ENCODE data around the gene BRMS1L. TPM values are rescaled to one million over a fixed set of nuclear protein-coding genes. Genes with fewer than 3 reads are reported as not detected.

The BRMS1L gene
- total RNA-seq, 1 donor from 2014 or later, result 3.7 TPM

- intact Hi-C loops (cut with micrococcal nuclease), result no loop called here
- ATAC-seq (ENCODE audit: low read depth) (no peak), DNase-seq (no peak)
- H3K27ac Mint-ChIP-seq, result no peak overlapping the region
- ChIA-PET POLR2A (no interaction called here), CTCF (no interaction called here)
- no peak for TF ChIP-seq CTCF (IDR thresholded peaks at IDR 0.05)
- peaks cover 4% of the 10 kb centered on the region for H3K36me3 Mint-ChIP-seq (ENCODE audit: low read depth)
- peaks cover 34% of the 10 kb centered on the region for H3K9me3 Mint-ChIP-seq
- no peaks in the 10 kb centered on the region for H3K27me3 Mint-ChIP-seq
- no peak overlapping the region for H3K4me3 Mint-ChIP-seq
- H3K4me1 Mint-ChIP-seq, result no peaks in the 10 kb centered on the region
Measured at GRCh38 chr14:35895256-35895655, 69.1 kb downstream of the BRMS1L start.

GRCh38 chr14:35897616-35898111 lies 71.5 kb downstream of the BRMS1L start:
- POLR2A ChIA-PET, result no interaction called here
- ATAC-seq (ENCODE audit: low read depth) (no peak), DNase-seq (no peak)
- Mint-ChIP-seq H3K36me3 (ENCODE audit: low read depth) (peaks cover 4% of the 10 kb centered on the region), H3K27me3 (no peaks in the 10 kb centered on the region), H3K4me1 (no peaks in the 10 kb centered on the region), H3K4me3 (no peak overlapping the region), H3K9me3 (peaks cover 34% of the 10 kb centered on the region), H3K27ac (no peak overlapping the region)
- CTCF ChIA-PET, result no interaction called here
- TF ChIP-seq CTCF (IDR thresholded peaks at IDR 0.05), result no peak
- intact Hi-C loops (cut with micrococcal nuclease), result no loop called here

- ChIA-PET POLR2A (no interaction called here), CTCF (no interaction called here)
- Mint-ChIP-seq H3K4me3 (no peak overlapping the region), H3K9me3 (peaks cover 32% of the 10 kb centered on the region), H3K4me1 (no peaks in the 10 kb centered on the region), H3K27ac (no peak overlapping the region), H3K27me3 (no peaks in the 10 kb centered on the region), H3K36me3 (ENCODE audit: low read depth) (peaks cover 4% of the 10 kb centered on the region)
- no peak for ATAC-seq (ENCODE audit: low read depth)
- intact Hi-C loops (cut with micrococcal nuclease), result no loop called here
- no peak for DNase-seq
- no peak for TF ChIP-seq CTCF (IDR thresholded peaks at IDR 0.05)
Measured at GRCh38 chr14:35898217-35898775, 72.2 kb downstream of the BRMS1L start.

GRCh38 chr14:35900741-35901140 lies 74.6 kb downstream of the BRMS1L start:
- ChIA-PET POLR2A (no interaction called here), CTCF (no interaction called here)
- intact Hi-C loops (cut with micrococcal nuclease), result no loop called here
- no peak overlapping the region for H3K4me3 Mint-ChIP-seq
- no peak for ATAC-seq (ENCODE audit: low read depth)
- no peak for DNase-seq
- no peaks in the 10 kb centered on the region for H3K4me1 Mint-ChIP-seq
- no peaks in the 10 kb centered on the region for H3K27me3 Mint-ChIP-seq
- peaks cover 11% of the 10 kb centered on the region for H3K9me3 Mint-ChIP-seq
- H3K36me3 Mint-ChIP-seq (ENCODE audit: low read depth), result peaks cover 2% of the 10 kb centered on the region
- H3K27ac Mint-ChIP-seq, result no peak overlapping the region
- TF ChIP-seq CTCF (IDR thresholded peaks at IDR 0.05), result no peak

- H3K4me3 Mint-ChIP-seq, result no peak overlapping the region
Measured at GRCh38 chr14:35909665-35910064, 83.5 kb downstream of the BRMS1L start.

More at GRCh38 chr14:35909665-35910064, 83.5 kb downstream of the BRMS1L start:
- ChIA-PET CTCF (no interaction called here), POLR2A (no interaction called here)
- ATAC-seq (ENCODE audit: low read depth), result no peak
- no peak for TF ChIP-seq CTCF (IDR thresholded peaks at IDR 0.05)
- Mint-ChIP-seq H3K27ac (no peak overlapping the region), H3K27me3 (peaks cover 8% of the 10 kb centered on the region), H3K9me3 (no peaks in the 10 kb centered on the region), H3K4me1 (no peaks in the 10 kb centered on the region), H3K36me3 (ENCODE audit: low read depth) (no peaks in the 10 kb centered on the region)
- intact Hi-C loops (cut with micrococcal nuclease), result no loop called here
- DNase-seq, result no peak

Data from activated B cell treated with CpG ODN at 0.5 μM for 24 hours (primary cell).